ENCODE results near the gene SUMO2.
A peak's percentile ranks its signal among the peaks of the same experiment; 100 is the strongest.
"Not testable (repeated sequence)": the region's sequence is repeated elsewhere in the genome, so short reads cannot be mapped to it uniquely, and the experiment has no call there.

The SUMO2 gene

GRCh38 chr17:75182569-75183436, at the start of gene SUMO2:
Gene SUMO2 (minus strand): TSS chr17:75182959. CDS start chr17:75182834, 125 bp downstream.
- DNase-seq (ENCODE audit: low spot score): peak; percentile 93

- DNase-seq (ENCODE audit: low spot score): no peak
Observed at GRCh38 chr17:75231741-75232464, 49.1 kb upstream of the SUMO2 start.

GRCh38 chr17:75231071-75231470, 48.3 kb upstream of the SUMO2 start:
- DNase-seq (ENCODE audit: low spot score): no peak

- no peak for DNase-seq (ENCODE audit: low spot score)
Observed at GRCh38 chr17:75228847-75229246, 46.1 kb upstream of the SUMO2 start.

- DNase-seq (ENCODE audit: low spot score): no peak
Observed at GRCh38 chr17:75228305-75228704, 45.5 kb upstream of the SUMO2 start.

- DNase-seq (ENCODE audit: low spot score): no peak
Observed at GRCh38 chr17:75227729-75228128, 45.0 kb upstream of the SUMO2 start.

- DNase-seq (ENCODE audit: low spot score): no peak
Observed at GRCh38 chr17:75225016-75225415, 42.3 kb upstream of the SUMO2 start.

- no peak for DNase-seq (ENCODE audit: low spot score)
Observed at GRCh38 chr17:75219815-75220214, 37.1 kb upstream of the SUMO2 start.

GRCh38 chr17:75218131-75218530, 35.4 kb upstream of the SUMO2 start:
- no peak for DNase-seq (ENCODE audit: low spot score)

GRCh38 chr17:75209061-75209460, 26.3 kb upstream of the SUMO2 start:
- no peak for DNase-seq (ENCODE audit: low spot score)

- no peak for DNase-seq (ENCODE audit: low spot score)
Observed at GRCh38 chr17:75208161-75208560, 25.4 kb upstream of the SUMO2 start.

- no peak for DNase-seq (ENCODE audit: low spot score)
Observed at GRCh38 chr17:75207760-75208159, 25.0 kb upstream of the SUMO2 start.

- not testable (repeated sequence) for DNase-seq (ENCODE audit: low spot score)
Observed at GRCh38 chr17:75207050-75207407, 24.3 kb upstream of the SUMO2 start.

GRCh38 chr17:75205793-75206163, 23.0 kb upstream of the SUMO2 start:
- no peak for DNase-seq (ENCODE audit: low spot score)

GRCh38 chr17:75205037-75205792, 22.5 kb upstream of the SUMO2 start, which contains the start of gene NUP85:
Gene NUP85 (plus strand): TSS chr17:75205679. CDS start chr17:75205762, 83 bp downstream.
- DNase-seq (ENCODE audit: low spot score): peak; percentile 93

GRCh38 chr17:75199886-75200618, 17.3 kb upstream of the SUMO2 start:
- no peak for DNase-seq (ENCODE audit: low spot score)

- no peak for DNase-seq (ENCODE audit: low spot score)
Observed at GRCh38 chr17:75194879-75195278, 12.1 kb upstream of the SUMO2 start.

GRCh38 chr17:75191584-75191983, 8.8 kb upstream of the SUMO2 start:
- no peak for DNase-seq (ENCODE audit: low spot score)

- DNase-seq (ENCODE audit: low spot score): no peak
Observed at GRCh38 chr17:75188614-75189013, 5.9 kb upstream of the SUMO2 start.

GRCh38 chr17:75183999-75184884, 1.5 kb upstream of the SUMO2 start:
- DNase-seq (ENCODE audit: low spot score): no peak

GRCh38 chr17:75182319-75182568, 515 bp downstream of the SUMO2 start:
- no peak for DNase-seq (ENCODE audit: low spot score)

Measured in hematopoietic multipotent progenitor cell treated with erythropoietin and hydrocortisone succinate and interleukin-3 and kit ligand, for 15 days (in vitro differentiated cells).